Neural progenitor cell (in vitro differentiated cells): ENCODE results near the gene RPA1. TPM values are rescaled to one million over a fixed set of nuclear protein-coding genes. Genes with fewer than 3 reads are reported as not detected.

Experiments
- DNase-seq: peaks from one replicate; pipeline ENCODE4 v3.0.0-alpha.2; 2016; ENCODE audit warnings: low spot score
- H2AFZ ChIP-seq: fragments of 200-600 bp; sonication (generic); replicated peaks from 2 replicates; pipeline ENCODE4 v1.6.1; 2016; ENCODE audit warnings: antibody characterized with exemption
- H3F3A ChIP-seq: fragments of 200-600 bp; sonication (generic); 2 replicates; pipeline ENCODE4 v1.6.1; 2016; ENCODE audit warnings: antibody characterized with exemption, low read depth
- H3K27ac ChIP-seq: fragments of 200-600 bp; sonication (generic); 2 replicates; pipeline ENCODE4 v1.5.1; 2016; ENCODE audit warnings: mild to moderate bottlenecking
- H3K27me3 ChIP-seq: fragments of 200-600 bp; sonication (generic); 2 replicates; pipeline ENCODE4 v1.6.1; 2016; ENCODE audit warnings: mild to moderate bottlenecking, moderate library complexity
- H3K36me3 ChIP-seq: fragments of 200-600 bp; sonication (generic); 2 replicates; pipeline ENCODE4 v1.5.1; 2016
- H3K4me1 ChIP-seq: fragments of 200-600 bp; sonication (generic); 2 replicates; pipeline ENCODE4 v1.6.1; 2016; ENCODE audit warnings: mixed run types
- H3K4me2 ChIP-seq: fragments of 200-600 bp; sonication (generic); 2 replicates; pipeline ENCODE4 v1.6.1; 2016
- H3K4me3 ChIP-seq: fragments of 200-600 bp; sonication (generic); 2 replicates; pipeline ENCODE4 v1.5.1; 2016
- H3K79me2 ChIP-seq: fragments of 200-600 bp; sonication (generic); 2 replicates; pipeline ENCODE4 v1.6.1; 2016; ENCODE audit warnings: low read depth
- H3K9ac ChIP-seq: fragments of 200-600 bp; sonication (generic); 2 replicates; pipeline ENCODE4 v1.6.1; 2016
- H3K9me3 ChIP-seq: fragments of 200-600 bp; sonication (generic); 2 replicates; pipeline ENCODE4 v1.5.1; 2016; ENCODE audit warnings: low read depth
- H4K20me1 ChIP-seq: fragments of 200-600 bp; sonication (generic); 2 replicates; pipeline ENCODE4 v1.6.1; 2016; ENCODE audit warnings: low read depth
- H3K27ac Mint-ChIP-seq: 3 replicates; pipeline ENCODE4 v1.8.0; 2021; ENCODE audit warnings: mixed read lengths
- H3K27me3 Mint-ChIP-seq: 2 replicates; pipeline ENCODE4 v1.8.0; 2022; ENCODE audit warnings: low read depth, mild to moderate bottlenecking, inconsistent platforms, moderate library complexity, mixed read lengths; ENCODE audit not compliant: insufficient read depth
- H3K36me3 Mint-ChIP-seq: 3 replicates; pipeline ENCODE4 v1.8.0; 2021; ENCODE audit warnings: mixed read lengths
- H3K4me1 Mint-ChIP-seq: 3 replicates; pipeline ENCODE4 v1.8.0; 2021; ENCODE audit warnings: mixed read lengths
- H3K4me3 Mint-ChIP-seq: 3 replicates; pipeline ENCODE4 v1.8.0; 2021; ENCODE audit warnings: mild to moderate bottlenecking, moderate library complexity, mixed read lengths
- H3K9me3 Mint-ChIP-seq: 3 replicates; pipeline ENCODE4 v1.8.0; 2020; ENCODE audit warnings: mixed read lengths
- CTCF ChIP-seq: fragments of 200-600 bp; sonication (generic); IDR thresholded peaks from 2 replicates; pipeline ENCODE4 v1.5.1; 2017; ENCODE audit warnings: antibody characterized with exemption, mild to moderate bottlenecking
- EZH2 ChIP-seq: fragments of 200-600 bp; sonication (generic); IDR thresholded peaks from 2 replicates; pipeline ENCODE4 v1.6.1; 2017; ENCODE audit warnings: antibody characterized with exemption, mild to moderate bottlenecking, moderate library complexity
- EZH2phosphoT487 ChIP-seq: fragments of 200-600 bp; sonication (generic); IDR thresholded peaks from 2 replicates; pipeline ENCODE4 v1.6.1; 2017; ENCODE audit warnings: antibody characterized with exemption
- total RNA-seq: library from RNA; depleted of rRNA; stranded (reverse); fragments of >200 nt; gene quantifications from 2 replicates; pipeline ENCODE4 v1.2.3, GENCODE V29; 2015; ENCODE audit warnings: low replicate concordance

Gene RPA1
- total RNA-seq, 1 donor from 2014 or later = 94.4 TPM

- no peak overlapping the region for H3K4me3 Mint-ChIP-seq
- TF ChIP-seq CTCF (no peak), EZH2 (no peak), EZH2phosphoT487 (no peak)
- H3K4me3 ChIP-seq = no peak overlapping the region
- peaks cover 3% of the 10 kb centered on the region for H3F3A ChIP-seq
- no peak overlapping the region for H3K9ac ChIP-seq
- no peak overlapping the region for H3K4me2 ChIP-seq
- H3K79me2 ChIP-seq = no peaks in the 10 kb centered on the region
- H3K27me3 Mint-ChIP-seq = no peaks in the 10 kb centered on the region
- H3K4me1 Mint-ChIP-seq = no peaks in the 10 kb centered on the region
- DNase-seq = no peak
- no peaks in the 10 kb centered on the region for H3K9me3 Mint-ChIP-seq
- no peaks in the 10 kb centered on the region for H3K4me1 ChIP-seq
- no peaks in the 10 kb centered on the region for H4K20me1 ChIP-seq
- peaks cover 27% of the 10 kb centered on the region for H3K36me3 Mint-ChIP-seq
- H3K36me3 ChIP-seq = peaks cover 19% of the 10 kb centered on the region
- H2AFZ ChIP-seq = no peak overlapping the region
- no peaks in the 10 kb centered on the region for H3K9me3 ChIP-seq
- H3K27me3 ChIP-seq = no peaks in the 10 kb centered on the region
- H3K27ac Mint-ChIP-seq = no peak overlapping the region
- no peak overlapping the region for H3K27ac ChIP-seq
Observed at GRCh38 chr17:1873418-1873817, 43.6 kb downstream of the RPA1 start.

GRCh38 chr17:1875597-1875996 is 45.8 kb downstream of the RPA1 start:
- Mint-ChIP-seq H3K4me3 (no peak overlapping the region), H3K36me3 (peaks cover 43% of the 10 kb centered on the region), H3K27me3 (no peaks in the 10 kb centered on the region), H3K4me1 (peaks cover 12% of the 10 kb centered on the region), H3K27ac (no peak overlapping the region), H3K9me3 (no peaks in the 10 kb centered on the region)
- no peak overlapping the region for H2AFZ ChIP-seq
- H3F3A ChIP-seq = peaks cover 24% of the 10 kb centered on the region
- H3K4me3 ChIP-seq = no peak overlapping the region
- peaks cover 16% of the 10 kb centered on the region for H3K4me1 ChIP-seq
- H4K20me1 ChIP-seq = peaks cover 6% of the 10 kb centered on the region
- TF ChIP-seq EZH2 (no peak), CTCF (no peak), EZH2phosphoT487 (no peak)
- no peaks in the 10 kb centered on the region for H3K79me2 ChIP-seq
- H3K4me2 ChIP-seq = no peak overlapping the region
- DNase-seq = no peak
- H3K9ac ChIP-seq = no peak overlapping the region
- no peaks in the 10 kb centered on the region for H3K27me3 ChIP-seq
- H3K36me3 ChIP-seq = peaks cover 28% of the 10 kb centered on the region
- H3K9me3 ChIP-seq = no peaks in the 10 kb centered on the region
- H3K27ac ChIP-seq = no peak overlapping the region

GRCh38 chr17:1878419-1879121 is 48.8 kb downstream of the RPA1 start:
- no peaks in the 10 kb centered on the region for H3K79me2 ChIP-seq
- Mint-ChIP-seq H3K36me3 (peaks cover 36% of the 10 kb centered on the region), H3K9me3 (no peaks in the 10 kb centered on the region), H3K4me1 (peaks cover 23% of the 10 kb centered on the region), H3K4me3 (peak overlapping the region; percentile 21), H3K27me3 (no peaks in the 10 kb centered on the region), H3K27ac (no peak overlapping the region)
- H3K27me3 ChIP-seq = no peaks in the 10 kb centered on the region
- H2AFZ ChIP-seq = no peak overlapping the region
- H3K27ac ChIP-seq = peak overlapping the region; percentile 92
- no peak overlapping the region for H3K4me2 ChIP-seq
- H3K36me3 ChIP-seq = peaks cover 28% of the 10 kb centered on the region
- H3F3A ChIP-seq = peaks cover 45% of the 10 kb centered on the region
- TF ChIP-seq EZH2 (no peak), EZH2phosphoT487 (no peak), CTCF (no peak)
- H3K4me3 ChIP-seq = no peak overlapping the region
- H3K9ac ChIP-seq = no peak overlapping the region
- peaks cover 11% of the 10 kb centered on the region for H4K20me1 ChIP-seq
- H3K4me1 ChIP-seq = peaks cover 30% of the 10 kb centered on the region
- DNase-seq = no peak
- H3K9me3 ChIP-seq = no peaks in the 10 kb centered on the region
